SJCRH30 (cell line): Measurements from ENCODE around the gene CDCA3. TPM values are rescaled to one million over a fixed set of nuclear protein-coding genes. Genes with fewer than 3 reads are reported as not detected.
"Not testable (repeated sequence)": the region's sequence is repeated elsewhere in the genome, so short reads cannot be mapped to it uniquely, and the experiment has no call there.

ENCODE experiments used
- DNase-seq, 2 experiments: peaks; one replicate each; pipeline ENCODE4 v3.0.0-alpha.2; 2015 to 2020
- H3K27ac ChIP-seq: fragments of 250-450 bp; sonication (Bioruptor Pico); 2 replicates; pipeline ENCODE4 v1.5.1; 2020; ENCODE audit warnings: mild to moderate bottlenecking, moderate library complexity
- H3K27me3 ChIP-seq: fragments of 250-450 bp; sonication (Bioruptor Pico); 2 replicates; pipeline ENCODE4 v1.5.1; 2020; ENCODE audit warnings: mild to moderate bottlenecking, moderate library complexity
- H3K36me3 ChIP-seq: fragments of 250-450 bp; sonication (Bioruptor Pico); 2 replicates; pipeline ENCODE4 v1.5.1; 2020; ENCODE audit warnings: mild to moderate bottlenecking, moderate library complexity
- H3K4me1 ChIP-seq: fragments of 250-450 bp; sonication (Bioruptor Pico); 2 replicates; pipeline ENCODE4 v1.5.1; 2020; ENCODE audit warnings: mild to moderate bottlenecking, moderate library complexity
- H3K4me3 ChIP-seq: fragments of 250-450 bp; sonication (Bioruptor Pico); 2 replicates; pipeline ENCODE4 v1.5.1; 2020; ENCODE audit warnings: mild to moderate bottlenecking, moderate library complexity
- H3K9me3 ChIP-seq: fragments of 250-450 bp; sonication (Bioruptor Pico); replicated peaks from 2 replicates; pipeline ENCODE4 v1.5.1; 2020; ENCODE audit warnings: mild to moderate bottlenecking, moderate library complexity
- total RNA-seq: library from RNA; depleted of rRNA; stranded (reverse); fragments of >200 nt; shearing (Covaris generic); gene quantifications from 2 replicates; pipeline ENCODE4 v1.2.3, GENCODE V29; 2014

The CDCA3 gene
- total RNA-seq, 1 experiment from 2014 or later, result 96.8 TPM

DNA sequence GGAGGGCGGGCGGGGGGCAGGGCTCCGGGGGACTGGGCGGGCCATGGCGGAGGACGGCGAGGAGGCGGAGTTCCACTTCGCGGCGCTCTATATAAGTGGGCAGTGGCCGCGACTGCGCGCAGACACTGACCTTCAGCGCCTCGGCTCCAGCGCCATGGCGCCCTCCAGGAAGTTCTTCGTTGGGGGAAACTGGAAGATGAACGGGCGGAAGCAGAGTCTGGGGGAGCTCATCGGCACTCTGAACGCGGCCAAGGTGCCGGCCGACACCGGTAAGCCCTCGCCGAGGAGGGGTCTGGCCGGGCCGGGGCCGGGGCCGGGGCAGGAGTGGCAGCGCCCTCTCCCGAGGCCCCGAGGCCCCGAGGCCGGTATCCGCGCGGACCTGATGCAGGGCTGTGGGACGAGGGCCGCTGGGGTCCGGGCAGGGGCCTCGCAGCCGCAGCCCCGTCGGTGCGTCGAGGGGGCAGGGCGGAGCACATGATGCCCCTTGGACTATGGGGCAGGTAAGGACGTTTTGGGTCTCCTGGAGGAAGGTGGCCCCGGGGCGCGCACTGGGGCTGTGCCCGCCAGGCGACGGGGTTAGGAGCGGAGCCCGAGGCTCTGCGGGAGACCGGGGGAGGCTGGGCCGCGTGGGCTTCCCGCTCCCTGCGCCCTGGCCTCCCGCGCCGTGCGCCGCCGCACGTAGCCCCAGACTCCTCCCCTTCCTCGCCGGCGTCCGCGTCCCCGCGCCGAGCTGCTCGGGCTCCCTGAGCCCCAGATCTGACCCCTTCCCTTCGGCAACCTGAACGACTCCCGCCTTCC is 16.5 kb upstream of the CDCA3 start, which contains the start of gene TPI1:
Gene TPI1, plus strand, starts transcription at position 119 of the 798 bp plus-strand sequence. Its CDS starts 36 bp downstream, at position 155.
- Histone ChIP-seq H3K27me3 (no peaks in the 10 kb centered on the region), H3K4me1 (peaks cover 12% of the 10 kb centered on the region; the same call in 1 of the 2 replicates), H3K36me3 (peaks cover 43% of the 10 kb centered on the region), H3K27ac (peak within 1 kb of the TSS; percentile 95), H3K4me3 (peak within 1 kb of the TSS; percentile 100), H3K9me3 (no peaks in the 10 kb centered on the region)
- peak; percentile 81 to 86 for DNase-seq

DNA sequence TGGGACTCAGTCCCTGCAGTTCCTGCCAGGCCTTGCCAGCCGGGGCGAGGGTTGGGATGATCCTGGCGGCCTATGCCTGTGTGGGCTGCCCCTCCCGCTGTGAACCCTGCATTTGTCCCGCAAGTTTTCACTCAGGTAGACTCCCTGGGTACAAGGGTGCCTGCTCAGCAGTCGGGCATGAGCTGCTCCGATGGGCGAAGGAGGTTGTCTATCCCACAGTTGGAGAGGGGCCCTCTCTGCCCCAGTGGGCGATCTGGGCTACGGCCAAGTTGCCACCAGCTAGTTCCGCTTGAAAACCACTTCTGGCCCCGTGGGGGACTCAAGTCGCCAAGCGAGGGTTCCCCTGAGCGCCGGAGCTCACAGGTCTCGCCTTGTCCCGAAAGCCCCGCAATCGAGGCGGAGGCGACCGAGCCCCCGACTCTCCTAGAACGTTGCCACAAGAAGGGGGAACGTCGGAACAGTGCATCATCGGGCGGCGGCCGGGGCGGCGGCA is 15.9 kb upstream of the CDCA3 start:
- peaks cover 47% of the 10 kb centered on the region for H3K36me3 ChIP-seq
- H3K27me3 ChIP-seq, result no peaks in the 10 kb centered on the region
- H3K27ac ChIP-seq, result peak overlapping the region; percentile 95; the same call in 1 of the 2 replicates
- peaks cover 12% of the 10 kb centered on the region; the same call in 1 of the 2 replicates for H3K4me1 ChIP-seq
- peak overlapping the region; percentile 100 for H3K4me3 ChIP-seq
- DNase-seq, result no peak
- H3K9me3 ChIP-seq, result no peaks in the 10 kb centered on the region

DNA sequence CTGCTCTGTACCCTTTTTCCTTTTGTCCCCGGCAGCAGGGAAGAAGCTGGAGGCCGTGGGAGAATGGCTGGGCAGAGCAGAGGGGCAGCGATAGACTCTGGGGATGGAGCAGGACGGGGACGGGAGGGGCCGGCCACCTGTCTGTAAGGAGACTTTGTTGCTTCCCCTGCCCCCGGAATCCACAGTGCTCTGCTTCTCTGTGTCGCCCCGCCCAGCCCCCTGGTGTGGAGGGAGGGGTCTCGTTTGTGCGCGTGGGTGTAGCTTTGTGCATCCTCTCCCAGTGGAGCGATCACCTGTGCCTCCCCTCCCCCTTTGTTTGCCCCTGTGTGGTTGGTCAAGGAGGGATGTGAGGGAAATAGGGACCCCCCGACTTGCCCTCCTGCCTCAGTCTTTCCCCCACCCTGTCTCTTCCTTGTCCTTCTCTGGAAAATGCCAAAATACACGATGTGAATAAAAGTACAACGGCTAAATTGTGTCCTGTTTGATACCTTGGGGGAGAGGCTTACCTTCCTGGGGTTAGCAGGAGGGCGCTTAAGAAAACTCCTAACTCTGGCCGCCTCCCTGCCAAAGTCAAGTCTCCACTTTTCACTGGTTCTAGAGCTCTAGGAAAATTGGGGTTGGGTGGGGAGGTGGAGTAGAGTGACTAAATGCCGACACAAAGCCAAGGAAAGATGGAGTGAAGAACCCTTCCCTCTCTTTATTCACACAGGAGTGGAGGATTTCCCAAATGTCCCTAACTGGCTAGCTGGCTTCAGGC is 15.3 kb upstream of the CDCA3 start:
- Histone ChIP-seq H3K36me3 (peaks cover 49% of the 10 kb centered on the region), H3K9me3 (no peaks in the 10 kb centered on the region), H3K27ac (no peak overlapping the region), H3K4me1 (peaks cover 12% of the 10 kb centered on the region; the same call in 1 of the 2 replicates), H3K4me3 (peak overlapping the region; percentile 100; the same call in 1 of the 2 replicates), H3K27me3 (no peaks in the 10 kb centered on the region)
- DNase-seq, result no peak

DNA sequence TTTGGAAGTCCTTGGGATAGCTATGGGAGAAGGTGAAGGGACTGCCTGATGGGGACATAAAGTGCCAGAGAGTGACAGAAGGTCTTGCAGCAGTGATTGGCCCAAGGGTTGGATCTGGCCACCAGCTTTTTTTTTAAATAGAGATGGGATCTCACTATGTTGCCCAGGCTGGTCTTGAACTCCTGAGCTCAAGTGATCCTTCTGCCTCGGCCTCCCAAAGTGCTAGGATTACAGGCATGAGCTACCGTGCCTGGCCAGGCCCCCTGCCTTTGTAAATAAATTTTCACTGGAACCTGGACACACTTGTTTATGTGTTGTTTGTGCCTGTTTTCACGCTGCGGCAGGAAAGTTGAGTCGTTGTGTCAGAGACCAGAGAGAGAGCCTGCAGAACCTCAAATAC is 14.2 kb upstream of the CDCA3 start:
- H3K27ac ChIP-seq, DNase-seq, H3K27me3 ChIP-seq, H3K4me3 ChIP-seq, H3K9me3 ChIP-seq: not testable (repeated sequence)
- Histone ChIP-seq H3K36me3 (peaks cover 51% of the 10 kb centered on the region), H3K4me1 (peaks cover 12% of the 10 kb centered on the region; the same call in 1 of the 2 replicates)

DNA sequence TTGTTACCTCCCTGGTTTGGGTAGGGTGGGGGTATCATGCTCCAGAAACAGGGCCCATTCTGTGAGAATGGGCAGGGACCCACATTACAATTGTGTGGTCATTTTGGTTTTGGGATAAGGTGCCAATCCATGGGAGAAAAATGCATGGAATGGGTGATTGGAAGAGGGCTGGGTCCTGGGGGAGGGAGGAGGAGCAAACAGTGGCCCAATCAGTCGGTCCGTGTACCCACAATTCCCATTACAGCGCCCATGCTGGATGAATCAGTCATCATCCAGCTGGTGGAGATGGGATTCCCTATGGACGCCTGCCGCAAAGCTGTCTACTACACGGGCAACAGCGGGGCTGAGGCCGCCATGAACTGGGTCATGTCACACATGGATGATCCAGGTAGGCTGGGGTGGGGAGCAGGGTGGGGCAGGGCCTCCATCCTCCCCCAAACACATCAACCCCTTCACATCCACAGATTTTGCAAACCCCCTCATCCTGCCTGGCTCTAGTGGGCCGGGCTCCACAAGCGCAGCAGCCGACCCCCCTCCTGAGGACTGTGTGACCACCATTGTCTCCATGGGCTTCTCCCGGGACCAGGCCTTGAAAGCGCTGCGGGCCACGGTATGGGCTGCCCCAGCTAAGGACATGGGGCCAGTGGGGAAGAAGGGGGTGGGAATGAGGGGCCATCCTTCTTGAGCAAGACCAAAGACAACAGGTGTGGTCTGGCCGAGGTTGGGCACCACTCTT is 12.7 kb upstream of the CDCA3 start:
- Histone ChIP-seq H3K9me3 (no peaks in the 10 kb centered on the region), H3K4me3 (no peak overlapping the region), H3K36me3 (peaks cover 39% of the 10 kb centered on the region), H3K4me1 (peaks cover 4% of the 10 kb centered on the region; the same call in 1 of the 2 replicates), H3K27me3 (no peaks in the 10 kb centered on the region), H3K27ac (no peak overlapping the region)
- DNase-seq, result no peak

DNA sequence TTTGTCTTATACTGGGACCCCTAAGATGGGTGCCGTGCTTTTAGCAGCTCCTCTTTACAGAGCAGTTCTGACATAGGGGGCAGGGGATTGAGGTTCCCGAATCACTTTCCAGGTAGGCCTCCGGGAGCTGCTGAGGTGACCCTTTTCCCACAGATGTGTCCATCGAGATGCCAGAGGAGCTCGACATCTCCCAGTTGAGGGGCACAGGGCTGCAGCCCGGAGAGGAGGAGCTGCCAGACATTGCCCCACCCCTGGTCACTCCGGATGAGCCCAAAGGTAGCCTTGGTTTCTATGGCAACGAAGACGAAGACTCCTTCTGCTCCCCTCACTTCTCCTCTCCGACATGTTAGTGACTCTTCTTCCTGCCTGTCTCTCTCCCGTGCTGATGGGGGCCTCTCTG is 11.9 kb upstream of the CDCA3 start:
- H3K9me3 ChIP-seq, result no peaks in the 10 kb centered on the region
- H3K27ac ChIP-seq, result no peak overlapping the region
- H3K4me1 ChIP-seq, result peaks cover 3% of the 10 kb centered on the region; the same call in 1 of the 2 replicates
- no peak overlapping the region for H3K4me3 ChIP-seq
- H3K27me3 ChIP-seq, result no peaks in the 10 kb centered on the region
- no peak for DNase-seq
- H3K36me3 ChIP-seq, result peaks cover 44% of the 10 kb centered on the region

DNA sequence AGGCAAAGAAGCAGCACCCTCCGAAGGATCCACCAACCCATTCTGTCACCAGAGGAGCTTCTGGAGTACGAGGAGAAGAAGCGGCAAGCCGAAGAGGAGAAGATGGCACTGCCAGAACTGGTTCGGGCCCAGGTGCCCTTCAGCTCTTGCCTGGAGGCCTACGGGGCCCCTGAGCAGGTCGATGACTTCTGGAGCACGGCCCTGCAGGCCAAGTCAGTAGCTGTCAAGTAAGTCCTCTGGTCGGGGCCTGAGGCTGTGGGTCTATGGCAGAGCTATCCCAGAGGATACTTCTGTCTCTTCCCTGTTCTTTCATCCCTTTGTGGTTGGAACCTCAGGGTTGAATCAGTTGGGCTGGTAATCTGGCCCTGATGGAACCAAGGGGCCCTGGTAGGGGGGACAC is 10.3 kb upstream of the CDCA3 start:
- Histone ChIP-seq H3K4me1 (no peaks in the 10 kb centered on the region; the same call in 1 of the 2 replicates), H3K27ac (no peak overlapping the region), H3K27me3 (no peaks in the 10 kb centered on the region), H3K4me3 (no peak overlapping the region), H3K36me3 (peaks cover 60% of the 10 kb centered on the region), H3K9me3 (no peaks in the 10 kb centered on the region)
- DNase-seq, result no peak

DNA sequence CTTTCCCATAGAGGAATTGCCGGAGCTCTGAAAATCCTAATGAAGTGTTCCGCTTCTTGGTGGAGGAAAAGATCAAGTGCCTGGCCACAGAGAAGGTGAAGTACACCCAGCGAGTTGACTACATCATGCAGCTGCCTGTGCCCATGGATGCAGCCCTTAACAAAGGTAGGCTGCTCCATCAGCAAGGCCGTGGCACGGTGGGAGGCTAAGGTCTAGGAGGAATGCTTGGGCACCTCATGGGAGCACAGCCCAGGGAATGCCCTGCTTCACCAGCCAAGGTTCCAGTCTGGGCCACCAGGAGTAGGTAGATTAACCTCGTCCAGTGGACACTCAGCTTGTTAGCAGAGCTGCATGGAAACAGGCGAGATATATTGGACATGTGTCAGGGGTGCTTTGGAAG is 9.9 kb upstream of the CDCA3 start:
- no peaks in the 10 kb centered on the region for H3K4me1 ChIP-seq

DNA sequence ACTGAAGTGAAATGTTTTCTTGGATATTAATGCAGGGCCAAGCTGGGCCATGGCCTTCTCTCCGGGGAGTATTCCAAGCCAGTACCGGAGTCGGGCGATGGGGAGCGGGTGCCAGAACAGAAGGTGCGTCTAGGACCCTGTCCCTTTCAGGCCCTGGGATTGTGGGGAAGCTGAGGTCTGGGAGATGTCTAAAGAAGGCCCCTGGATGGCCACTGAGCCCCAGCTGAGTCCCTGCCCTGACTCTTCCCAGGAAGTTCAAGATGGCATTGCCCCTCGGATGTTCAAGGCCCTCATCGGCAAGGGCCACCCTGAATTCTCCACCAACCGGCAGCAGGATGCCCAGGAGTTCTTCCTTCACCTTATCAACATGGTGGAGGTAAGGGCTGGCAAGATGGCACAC is 9.0 kb upstream of the CDCA3 start:
- H3K36me3 ChIP-seq, result peaks cover 55% of the 10 kb centered on the region

More for the DNA sequence above, 9.9 kb upstream of the CDCA3 start:
- no peak for DNase-seq
- peaks cover 59% of the 10 kb centered on the region for H3K36me3 ChIP-seq
- no peaks in the 10 kb centered on the region for H3K27me3 ChIP-seq
- H3K9me3 ChIP-seq, result no peaks in the 10 kb centered on the region
- no peak overlapping the region for H3K27ac ChIP-seq
- no peak overlapping the region for H3K4me3 ChIP-seq

DNA sequence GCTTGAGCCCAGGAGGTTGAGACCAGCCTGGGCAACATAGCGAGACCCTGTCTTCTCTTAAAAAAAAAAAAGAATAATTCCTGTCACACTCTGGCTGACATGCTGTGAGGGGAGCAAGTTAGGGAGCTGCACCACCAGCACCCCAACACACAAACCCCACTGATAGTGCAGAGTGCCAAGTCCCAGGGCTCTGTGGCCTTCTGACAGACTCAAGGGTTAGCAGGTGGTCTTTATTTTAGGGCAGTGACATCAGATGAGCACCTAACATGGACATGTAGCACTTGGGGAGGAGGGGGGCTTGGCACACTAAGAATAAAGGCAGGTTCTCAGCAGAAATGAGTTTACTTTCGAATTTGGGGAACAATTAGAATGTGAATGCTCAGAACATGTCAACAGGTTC is 7.7 kb upstream of the CDCA3 start:
- no peak overlapping the region for H3K27ac ChIP-seq
- peaks cover 52% of the 10 kb centered on the region for H3K36me3 ChIP-seq

More for the DNA sequence above, 9.0 kb upstream of the CDCA3 start:
- DNase-seq, result no peak
- Histone ChIP-seq H3K9me3 (no peaks in the 10 kb centered on the region), H3K27ac (no peak overlapping the region), H3K4me3 (no peak overlapping the region), H3K27me3 (no peaks in the 10 kb centered on the region), H3K4me1 (no peaks in the 10 kb centered on the region)

DNA sequence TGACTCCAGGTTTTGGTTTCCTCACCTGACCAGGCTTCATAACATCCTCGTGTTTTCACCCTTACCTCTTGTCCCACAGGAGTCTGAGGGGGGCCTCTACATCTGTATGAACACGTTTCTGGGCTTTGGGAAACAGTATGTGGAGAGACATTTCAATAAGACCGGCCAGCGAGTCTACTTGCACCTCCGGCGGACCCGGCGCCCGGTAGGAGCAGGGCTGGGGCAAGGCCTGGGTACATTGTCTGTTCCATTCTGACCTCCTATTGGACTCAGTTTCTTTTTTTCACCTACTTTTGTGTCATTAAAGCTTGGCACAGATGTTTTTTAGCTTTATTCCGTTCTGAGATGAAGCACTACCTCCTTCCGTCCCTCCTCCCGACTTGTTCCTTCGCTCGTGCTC is 4.2 kb upstream of the CDCA3 start:
- Histone ChIP-seq H3K9me3 (no peaks in the 10 kb centered on the region), H3K36me3 (peaks cover 25% of the 10 kb centered on the region), H3K4me3 (no peak overlapping the region), H3K27me3 (no peaks in the 10 kb centered on the region), H3K4me1 (peaks cover 8% of the 10 kb centered on the region), H3K27ac (no peak overlapping the region)
- no peak for DNase-seq

More for the DNA sequence above, 7.7 kb upstream of the CDCA3 start:
- no peaks in the 10 kb centered on the region for H3K9me3 ChIP-seq
- H3K27me3 ChIP-seq, result no peaks in the 10 kb centered on the region
- no peak for DNase-seq
- no peak overlapping the region for H3K4me3 ChIP-seq
- H3K4me1 ChIP-seq, result no peaks in the 10 kb centered on the region

DNA sequence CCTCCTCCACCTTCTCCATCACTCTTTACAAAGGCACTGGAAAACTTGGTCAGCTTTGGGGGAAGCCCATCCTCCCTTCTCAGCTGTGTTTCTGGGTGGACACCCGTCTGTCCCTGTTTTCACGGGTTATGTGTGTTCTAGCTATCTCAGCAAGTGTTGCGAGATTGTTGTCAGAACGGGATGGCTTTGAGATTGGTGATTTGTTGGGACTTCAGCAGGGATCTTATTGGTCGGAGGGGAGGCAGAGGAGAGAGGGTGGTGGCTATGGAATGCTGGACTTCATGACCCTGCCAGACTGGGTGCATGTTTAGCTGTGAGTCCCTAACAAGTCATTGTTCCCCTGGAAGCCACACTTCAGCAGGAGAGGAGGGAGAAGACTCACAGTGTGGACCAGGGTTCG is 3.0 kb upstream of the CDCA3 start:
- DNase-seq, result no peak
- H3K36me3 ChIP-seq, result peaks cover 30% of the 10 kb centered on the region
- H3K27me3 ChIP-seq, result no peaks in the 10 kb centered on the region
- no peak overlapping the region for H3K4me3 ChIP-seq
- H3K27ac ChIP-seq, result no peak overlapping the region
- no peaks in the 10 kb centered on the region for H3K9me3 ChIP-seq
- H3K4me1 ChIP-seq, result peaks cover 8% of the 10 kb centered on the region

DNA sequence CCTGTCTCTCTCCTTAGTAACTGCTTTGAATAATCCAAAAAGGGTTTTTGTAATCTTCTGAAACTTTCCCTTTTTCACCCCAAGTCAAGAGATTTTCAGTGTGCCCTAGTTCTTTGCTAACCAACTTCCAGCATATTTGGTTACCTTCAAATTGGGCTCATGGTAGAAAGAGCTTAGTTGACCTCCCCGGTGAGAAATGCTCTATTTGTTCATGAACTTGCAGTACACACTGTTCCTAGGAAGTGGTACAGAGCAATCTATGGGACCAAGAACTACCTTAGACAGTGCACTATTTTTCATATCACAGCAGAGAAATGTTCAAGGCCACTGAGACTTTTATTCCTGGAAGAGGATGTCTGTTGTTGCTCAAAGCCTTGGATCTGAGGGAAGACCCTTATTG is 2.5 kb upstream of the CDCA3 start:
- H3K27ac ChIP-seq, result no peak overlapping the region
- peaks cover 30% of the 10 kb centered on the region for H3K36me3 ChIP-seq
- no peak for DNase-seq
- H3K4me3 ChIP-seq, result no peak overlapping the region; the same call in 1 of the 2 replicates
- H3K4me1 ChIP-seq, result peaks cover 8% of the 10 kb centered on the region
- no peaks in the 10 kb centered on the region for H3K27me3 ChIP-seq
- no peaks in the 10 kb centered on the region for H3K9me3 ChIP-seq

DNA sequence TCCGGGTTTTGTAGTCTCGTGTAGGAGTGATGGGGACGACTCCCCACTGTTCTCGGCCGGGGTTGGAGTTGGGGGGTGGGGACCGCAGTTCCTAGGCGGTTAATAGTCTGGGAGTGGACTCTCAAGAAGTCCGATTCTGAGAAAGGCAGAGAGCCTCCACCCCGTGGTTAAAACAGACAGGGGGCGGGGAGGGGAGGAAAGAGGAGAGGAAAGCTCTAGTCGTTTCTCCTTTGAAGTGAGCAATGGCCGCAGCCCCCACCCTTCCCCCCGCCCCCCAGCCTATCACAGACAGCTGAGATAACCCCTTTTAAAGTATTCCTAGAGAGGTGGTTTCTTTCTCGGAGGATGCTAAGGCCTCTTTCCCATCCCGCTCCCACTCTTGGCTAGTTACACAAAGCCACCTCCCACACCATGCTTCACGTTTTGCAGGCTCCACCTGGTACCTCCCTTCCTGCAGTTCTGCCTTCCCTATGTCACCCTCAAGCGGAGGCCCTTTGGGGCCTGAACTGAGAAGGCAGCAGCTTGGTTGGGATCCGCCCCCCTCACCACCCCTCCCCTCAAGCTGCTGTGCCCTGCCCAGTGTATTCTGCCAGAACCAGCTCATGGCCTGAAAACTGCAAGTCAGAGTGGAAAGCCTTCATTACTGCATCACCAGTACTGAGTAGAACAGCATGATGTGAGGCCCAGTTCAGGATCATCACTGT is 1.7 kb upstream of the CDCA3 start:
- no peaks in the 10 kb centered on the region for H3K27me3 ChIP-seq
- no peaks in the 10 kb centered on the region for H3K9me3 ChIP-seq
- H3K36me3 ChIP-seq, result peaks cover 29% of the 10 kb centered on the region
- DNase-seq, result peak; percentile 57 to 63
- peak overlapping the region; percentile 97 for H3K27ac ChIP-seq
- peak overlapping the region; percentile 81 for H3K4me3 ChIP-seq
- peaks cover 8% of the 10 kb centered on the region for H3K4me1 ChIP-seq
